ENCODE measurements around the gene DCTN4.
"Not testable (repeated sequence)": the region's sequence is repeated elsewhere in the genome, so short reads cannot be mapped to it uniquely, and the experiment has no call there.

DCTN4 gene

DNA sequence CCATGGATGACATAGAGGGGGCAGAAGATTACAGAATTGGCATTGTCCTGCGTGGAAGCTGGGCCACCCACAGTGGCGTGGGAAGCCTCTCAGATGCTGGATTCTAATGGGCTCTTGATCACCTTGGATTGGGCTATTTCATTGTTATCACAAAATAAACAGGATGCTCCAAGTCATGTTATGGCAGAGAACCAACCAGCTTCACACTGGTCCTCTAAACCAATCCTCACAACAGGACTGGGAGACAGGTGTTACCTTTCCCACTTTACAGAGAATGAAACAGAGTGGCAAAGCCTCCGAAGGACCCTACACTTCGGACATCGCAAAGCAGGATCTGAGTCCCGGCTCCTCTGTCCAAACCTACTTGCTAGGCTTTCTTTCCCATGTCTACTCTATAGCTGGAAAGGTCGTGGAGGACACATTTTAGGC is 19.3 kb upstream of the DCTN4 start:
- DNase-seq, result peak; percentile 19

GRCh38 chr5:150777685-150778084 is 18.9 kb upstream of the DCTN4 start:
- DNase-seq, result no peak

- no peak for DNase-seq
Observed at GRCh38 chr5:150774145-150774544, 15.3 kb upstream of the DCTN4 start.

- DNase-seq, result no peak
Observed at GRCh38 chr5:150771034-150771795, 12.4 kb upstream of the DCTN4 start.

DNA sequence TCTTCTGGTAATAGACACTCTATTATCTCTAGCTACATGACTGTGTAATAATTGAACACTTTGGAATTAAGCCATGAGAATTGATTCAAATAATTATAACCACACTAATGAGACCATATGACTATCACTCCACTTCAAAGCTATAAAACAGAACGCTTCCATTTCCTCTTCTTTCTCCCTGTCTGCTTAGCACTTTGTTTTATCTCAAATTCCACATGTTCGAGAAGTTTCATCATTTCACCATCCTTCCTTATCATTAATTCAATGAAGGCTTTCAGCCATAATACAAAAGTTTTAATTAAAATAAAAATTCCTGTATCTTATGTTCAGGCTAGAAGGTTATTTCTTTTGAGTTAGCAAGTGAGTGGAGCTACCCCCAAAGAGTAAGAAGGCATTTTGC is 7.4 kb upstream of the DCTN4 start:
- DNase-seq, result no peak

DNA sequence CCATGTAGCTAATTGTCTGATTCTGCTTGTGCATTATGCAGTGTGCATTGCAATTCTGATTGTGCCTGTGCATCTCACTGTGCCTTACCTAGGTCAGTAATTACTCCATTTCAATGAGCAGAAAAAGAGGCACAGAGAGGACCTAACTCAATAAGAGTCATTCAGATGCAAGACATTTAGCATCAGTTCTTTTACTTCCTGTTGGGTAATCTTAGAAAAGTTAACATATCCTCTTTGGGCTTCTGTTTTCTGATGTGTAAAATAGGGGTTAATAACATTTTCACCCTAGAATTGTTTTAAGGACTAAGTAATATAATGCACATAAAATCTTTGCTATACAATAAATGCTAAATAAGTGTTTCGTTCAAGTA is 7.0 kb upstream of the DCTN4 start:
- no peak for DNase-seq

DNA sequence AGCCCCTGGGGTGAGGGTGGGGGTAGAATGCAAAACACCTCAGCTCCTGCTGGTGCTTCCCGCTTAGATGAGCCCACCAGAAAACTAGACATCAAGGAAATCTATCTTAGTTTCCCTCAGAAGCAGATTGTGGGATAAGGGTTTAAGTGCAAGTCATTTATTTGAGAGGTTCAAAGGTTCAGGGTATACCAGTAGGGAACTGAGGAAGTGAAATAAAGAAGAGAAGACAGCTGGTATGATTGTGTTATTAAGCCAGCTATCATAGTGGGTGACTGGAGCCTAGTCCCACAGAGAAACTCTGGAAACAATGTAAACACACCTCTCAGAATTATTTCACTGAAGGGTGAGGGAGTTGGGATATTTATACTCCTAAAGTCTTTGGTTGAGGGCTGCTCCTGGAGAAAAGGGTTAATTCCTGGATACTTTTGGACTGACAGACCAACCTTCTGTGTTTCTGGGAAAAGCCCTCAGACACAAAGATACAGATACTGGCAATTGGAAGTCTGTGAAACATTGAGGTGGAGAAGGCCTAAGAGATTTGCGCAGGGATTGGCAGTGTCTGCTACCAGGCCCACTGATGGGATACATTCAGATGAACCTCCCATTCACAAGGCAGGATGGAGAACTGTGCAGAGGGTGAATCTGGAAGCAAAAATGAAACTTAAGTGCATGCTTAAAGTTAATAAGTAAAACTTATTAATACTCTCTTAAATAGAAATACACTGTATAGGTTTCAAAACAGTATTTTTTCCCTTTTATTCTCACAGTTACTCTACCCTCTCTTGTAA is 6.4 kb upstream of the DCTN4 start:
- DNase-seq, result no peak

DNA sequence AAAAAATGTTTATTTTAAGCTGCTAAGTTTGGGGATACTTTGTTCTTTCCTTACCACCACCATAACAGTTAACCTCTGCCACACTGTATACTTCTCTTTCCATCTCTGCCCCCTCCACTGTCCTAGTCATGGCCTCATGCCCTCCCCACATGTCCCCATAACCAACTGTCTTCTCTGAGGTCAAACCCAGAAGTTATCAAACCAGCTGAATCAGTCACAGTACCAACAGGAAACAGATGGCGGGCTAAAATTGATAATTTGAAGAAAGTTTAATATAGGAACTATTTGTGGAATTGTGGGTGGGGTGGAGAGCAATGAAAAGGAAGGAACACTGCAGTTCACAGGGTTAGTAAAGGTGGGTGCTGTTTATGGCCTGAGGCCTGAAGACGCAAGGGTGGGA is 5.7 kb upstream of the DCTN4 start:
- no peak for DNase-seq

DNA sequence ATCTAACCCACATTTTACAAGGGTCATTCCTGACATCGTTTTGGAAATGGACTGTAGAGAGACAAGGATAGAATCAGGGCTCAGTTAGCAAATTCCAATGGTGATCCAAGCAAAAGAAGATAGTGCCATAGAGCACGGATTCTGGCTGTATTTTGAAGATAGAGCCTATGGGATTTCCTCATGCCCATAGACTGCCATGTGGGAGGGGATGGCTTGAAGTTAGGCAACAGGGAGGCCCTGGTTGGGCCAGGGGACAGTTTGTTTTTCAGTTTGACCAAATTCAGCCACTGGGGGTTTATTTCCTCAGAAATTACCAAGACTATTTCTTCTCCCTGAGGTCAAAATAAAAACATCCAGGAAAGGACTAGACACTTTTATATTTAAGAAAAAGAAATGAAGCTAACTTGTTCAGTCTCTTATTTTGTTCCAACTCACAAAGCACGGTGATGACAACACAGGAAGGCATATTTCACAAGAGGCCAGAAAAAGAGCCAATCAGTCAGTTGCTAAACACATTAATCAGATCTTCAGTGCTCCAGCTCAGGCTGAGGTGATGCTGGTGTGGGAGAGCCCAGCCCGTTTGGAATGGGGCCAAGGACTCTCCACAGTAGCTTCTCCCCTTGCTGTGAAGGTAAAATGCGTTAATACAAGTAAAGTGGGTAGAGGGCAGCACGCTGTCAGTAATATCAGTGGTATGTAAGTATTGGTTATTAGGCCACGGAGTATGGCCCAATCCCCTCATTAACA is 4.4 kb upstream of the DCTN4 start:
- DNase-seq, result peak; percentile 29

DNA sequence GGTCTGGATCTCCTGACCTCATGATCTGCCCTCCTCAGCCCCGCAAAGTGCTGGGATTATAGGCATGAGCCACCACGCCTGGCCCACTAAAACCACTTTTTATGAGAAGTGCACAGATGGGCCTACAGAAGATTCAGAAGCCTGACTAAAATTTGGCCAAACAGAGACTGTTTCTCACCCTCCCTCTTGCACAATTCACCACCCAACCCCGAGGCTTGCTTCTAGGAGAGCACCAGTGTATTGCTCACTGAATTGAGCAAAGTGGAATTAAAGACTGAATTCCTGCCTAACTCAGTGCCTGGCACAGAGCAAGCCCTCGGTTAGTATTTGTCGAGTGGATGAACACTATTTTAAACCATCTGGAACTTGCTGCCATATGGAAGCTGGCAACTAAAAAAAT is 3.4 kb upstream of the DCTN4 start:
- no peak for DNase-seq

DNA sequence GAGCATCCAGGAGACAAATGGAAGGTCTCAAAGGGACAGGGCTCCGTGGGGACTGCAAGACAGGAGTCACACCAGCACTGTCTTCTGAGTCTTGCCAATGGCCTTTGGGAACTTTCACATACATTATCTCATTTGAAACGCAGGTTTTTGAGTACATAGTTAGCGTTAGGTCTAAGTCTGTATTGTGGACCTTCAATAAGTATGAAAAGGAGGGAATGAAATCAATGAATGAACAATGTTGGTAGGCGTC is 442 bp upstream of the DCTN4 start:
- no peak for DNase-seq

- DNase-seq, result no peak
Observed at GRCh38 chr5:150758203-150758530, 650 bp downstream of the DCTN4 start.

DNA sequence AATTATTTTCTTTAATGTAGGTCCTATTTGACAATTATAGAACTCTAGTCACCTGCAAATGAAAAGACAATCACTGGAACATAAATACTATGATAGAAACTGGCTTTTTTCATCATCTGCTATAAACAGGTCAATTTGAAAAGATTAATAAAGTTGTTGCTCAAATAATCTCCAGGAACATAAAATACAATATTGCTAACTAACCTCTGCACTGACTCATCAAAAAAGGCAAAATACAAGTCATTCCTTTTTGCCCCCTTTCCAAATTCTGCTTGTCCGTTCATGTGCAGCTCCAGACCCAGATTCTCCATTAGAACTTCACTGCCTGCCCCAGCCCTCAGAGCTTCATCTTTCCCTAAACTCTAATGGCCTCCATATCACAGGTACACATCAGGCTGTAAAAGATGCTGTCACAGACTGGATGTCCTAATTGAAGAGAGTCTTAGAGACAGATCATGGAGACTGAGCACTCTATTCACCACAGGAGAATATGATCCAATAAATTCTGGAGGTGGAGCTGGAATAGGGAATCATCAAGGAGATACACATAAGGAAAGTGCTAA is 1.6 kb downstream of the DCTN4 start:
- no peak for DNase-seq

- no peak for DNase-seq
Observed at GRCh38 chr5:150753863-150754262, 5.0 kb downstream of the DCTN4 start.

- DNase-seq, result no peak
Observed at GRCh38 chr5:150753463-150753862, 5.4 kb downstream of the DCTN4 start.

DNA sequence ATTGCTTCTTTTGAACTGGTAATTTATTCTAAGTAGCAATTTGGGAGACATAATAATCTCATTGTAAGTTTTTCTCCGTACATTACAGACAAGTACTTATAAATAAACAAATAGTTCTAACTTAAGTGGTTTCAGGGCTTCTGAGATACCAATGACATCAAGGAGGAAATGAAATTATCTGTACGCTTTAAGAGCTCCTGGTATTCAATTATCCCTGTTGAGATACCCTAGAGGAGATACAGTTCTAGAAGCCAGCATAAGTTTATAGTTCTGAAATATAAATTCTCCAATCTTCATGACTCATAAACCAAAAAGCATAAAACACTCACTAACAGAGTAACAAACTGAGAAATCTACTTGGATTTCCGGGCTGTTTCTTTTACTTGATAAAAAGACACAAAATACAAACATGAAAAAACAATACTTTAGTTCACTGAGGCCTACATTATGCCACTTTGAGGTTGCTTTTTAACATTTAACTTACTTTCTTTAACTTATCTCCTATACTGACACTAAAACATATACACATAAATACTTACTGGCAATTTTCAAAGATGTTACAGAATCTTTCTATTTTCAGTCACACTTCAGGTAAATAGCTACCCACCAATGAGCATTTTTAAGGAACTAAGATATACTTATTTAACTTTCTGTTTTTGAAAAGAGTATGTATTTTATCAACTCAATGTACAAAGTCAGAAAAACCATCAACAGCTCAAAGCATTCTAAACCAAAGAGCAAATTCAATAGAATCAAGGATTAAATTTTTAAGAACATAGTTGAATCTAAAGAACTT is 7.5 kb downstream of the DCTN4 start:
- DNase-seq, result peak; percentile 10

DNA sequence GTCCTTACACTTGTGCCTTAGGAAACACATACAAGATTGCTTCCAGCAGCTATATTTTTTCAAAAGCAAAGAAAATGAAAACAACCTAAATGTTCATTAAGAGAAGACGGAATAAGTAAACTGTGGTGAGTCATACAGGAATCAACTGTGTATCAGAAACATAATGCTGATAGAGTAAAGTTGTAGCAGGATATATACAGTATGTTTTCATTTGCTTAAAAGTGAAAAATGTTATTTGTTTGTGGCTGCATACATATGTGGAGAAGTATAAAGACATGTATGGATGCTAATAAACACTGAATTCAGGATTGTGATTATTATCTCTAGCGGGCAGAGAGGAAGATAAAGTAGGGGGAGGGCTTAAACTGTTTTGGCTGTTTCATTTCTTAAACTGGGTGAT is 8.3 kb downstream of the DCTN4 start:
- no peak for DNase-seq

- DNase-seq, result not testable (repeated sequence)
Observed at GRCh38 chr5:150743142-150743488, 15.7 kb downstream of the DCTN4 start.

- not testable (repeated sequence) for DNase-seq
Observed at GRCh38 chr5:150742455-150743141, 16.2 kb downstream of the DCTN4 start.

DNA sequence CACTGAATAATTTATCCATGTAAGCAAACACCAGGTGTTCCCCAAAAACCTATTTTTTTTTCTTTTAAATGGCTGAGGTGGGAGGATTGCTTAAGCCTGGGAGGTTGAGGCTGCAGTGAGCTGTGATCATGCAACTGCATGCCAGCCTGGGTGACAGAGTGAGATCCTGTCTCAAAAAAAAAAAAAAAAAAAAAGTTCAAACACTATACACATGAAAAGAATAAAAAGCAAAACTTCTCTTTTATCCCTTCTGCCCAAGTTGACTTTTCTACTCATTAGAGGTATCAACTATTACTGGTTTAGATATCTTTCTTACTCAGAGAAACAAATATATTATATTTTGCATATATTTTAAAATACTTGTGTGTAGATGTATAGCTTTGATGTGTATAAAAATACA is 17.8 kb downstream of the DCTN4 start:
- no peak for DNase-seq

DNA sequence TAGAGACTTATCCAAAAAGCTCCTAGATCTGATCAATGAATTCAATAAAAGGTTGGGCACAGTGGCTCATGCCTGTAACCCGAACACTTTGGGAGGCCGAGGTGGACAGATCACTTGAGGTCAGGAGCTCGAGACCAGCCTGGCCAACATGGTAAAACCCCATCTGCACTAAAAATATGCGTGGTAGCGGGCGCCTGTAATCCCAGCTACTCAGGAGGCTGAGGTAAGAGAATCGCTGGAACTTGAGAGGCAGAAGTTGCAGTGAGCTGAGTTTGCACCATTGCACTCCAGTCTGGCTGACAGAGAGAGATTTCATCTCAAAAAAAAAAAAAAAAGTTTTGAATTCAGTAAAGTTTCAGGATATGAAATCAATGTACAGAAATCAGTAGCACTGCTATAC is 20.0 kb downstream of the DCTN4 start:
- no peak for DNase-seq

- no peak for DNase-seq
Observed at GRCh38 chr5:150734579-150735384, 24.0 kb downstream of the DCTN4 start.
